PC-9 (cell line): Measurements from ENCODE around the gene ITLN1. TPM values are rescaled to one million over a fixed set of nuclear protein-coding genes. Genes with fewer than 3 reads are reported as not detected.
"Not testable (repeated sequence)": the region's sequence is repeated elsewhere in the genome, so short reads cannot be mapped to it uniquely, and the experiment has no call there.

Experiments used
- BruUV-seq: library from RNA; stranded (reverse); fragments of 400-500 nt; replicated peaks from 2 replicates; lab custom pipeline; 2021; lab: Mats Ljungman, UMichigan
- CTCF ChIA-PET: fragments of 300-600 bp; sonication (Branson Sonifier 250); formaldehyde crosslinking; loops from one replicate; lab custom pipeline; 2022; ENCODE audit warnings: antibody characterized with exemption; lab: Charles Lee
- POLR2A ChIA-PET: fragments of 300-600 bp; sonication (Branson Sonifier 250); formaldehyde crosslinking; loops from one replicate; lab custom pipeline; 2022; ENCODE audit warnings: antibody characterized with exemption; ENCODE audit not compliant: unreplicated experiment; lab: Charles Lee
- DNase-seq, 2 experiments: peaks; one replicate each; pipeline versions ENCODE4 v3.0.0 to v3.0.0-alpha.2; 2015 to 2022; ENCODE audit warnings: mixed read lengths in 1 of 2
- H2AFZ ChIP-seq: fragments of 200-600 bp; sonication (generic); 2 replicates; pipeline ENCODE4 v1.8.1; 2017; ENCODE audit warnings: antibody characterized with exemption
- H3F3A ChIP-seq: fragments of 200-600 bp; sonication (generic); 2 replicates; pipeline ENCODE4 v1.8.1; 2017; ENCODE audit warnings: antibody characterized with exemption, mild to moderate bottlenecking, low read depth; ENCODE audit not compliant: insufficient read depth
- H3K27ac ChIP-seq: fragments of 200-600 bp; sonication (generic); 2 replicates; pipeline ENCODE4 v1.6.1; 2016; ENCODE audit warnings: mixed run types
- H3K27me3 ChIP-seq: fragments of 200-600 bp; sonication (generic); 2 replicates; pipeline ENCODE4 v1.6.1; 2016; ENCODE audit warnings: low read depth, mixed run types; ENCODE audit not compliant: insufficient read depth
- H3K36me3 ChIP-seq: fragments of 200-600 bp; sonication (generic); 2 replicates; pipeline ENCODE4 v1.6.1; 2016; ENCODE audit warnings: low read depth, mixed run types
- H3K4me1 ChIP-seq: fragments of 200-600 bp; sonication (generic); replicated peaks from 2 replicates; pipeline ENCODE4 v1.6.1; 2016; ENCODE audit warnings: mixed run types; ENCODE audit not compliant: insufficient read depth
- H3K4me2 ChIP-seq: fragments of 200-600 bp; sonication (generic); 2 replicates; pipeline ENCODE4 v1.6.1; 2017; ENCODE audit warnings: mixed run types
- H3K4me3 ChIP-seq: fragments of 200-600 bp; sonication (generic); 2 replicates; pipeline ENCODE4 v1.6.1; 2016; ENCODE audit warnings: mixed run types
- H3K79me2 ChIP-seq: fragments of 200-600 bp; sonication (generic); 2 replicates; pipeline ENCODE4 v1.6.1; 2017; ENCODE audit warnings: low read depth, mixed run types
- H3K9me2 ChIP-seq: fragments of 200-600 bp; sonication (generic); 2 replicates; pipeline ENCODE4 v1.8.1; 2017; ENCODE audit warnings: mild to moderate bottlenecking; ENCODE audit not compliant: insufficient read depth
- H3K9me3 ChIP-seq: fragments of 200-600 bp; sonication (generic); 2 replicates; pipeline ENCODE4 v1.8.1; 2016; ENCODE audit warnings: low read depth; ENCODE audit not compliant: insufficient read depth
- H4K20me1 ChIP-seq: fragments of 200-600 bp; sonication (generic); 2 replicates; pipeline ENCODE4 v1.8.1; 2017; ENCODE audit not compliant: insufficient read depth
- CTCF ChIP-seq: fragments of 200-600 bp; sonication (generic); conservative IDR thresholded peaks from 2 replicates; pipeline ENCODE4 v1.6.1; 2017; ENCODE audit warnings: mixed run types, antibody characterized with exemption, mild to moderate bottlenecking, moderate library complexity
- EZH2 ChIP-seq: fragments of 200-600 bp; sonication (generic); IDR thresholded peaks from 2 replicates; pipeline ENCODE4 v1.8.0; 2017; ENCODE audit warnings: antibody characterized with exemption, low read depth
- intact Hi-C: fragments of 100-400 bp; cut with micrococcal nuclease; formaldehyde crosslinking; loops from one replicate; pipeline ENCODE4 v1.10.0; 2022; ENCODE audit not compliant: unreplicated experiment
- total RNA-seq: library from RNA; stranded (reverse); gene quantifications from 2 replicates; pipeline ENCODE4 v1.2.3, GENCODE V29; 2021

The ITLN1 gene
- total RNA-seq, 1 experiment from 2014 or later: not detected

GRCh38 chr1:160905617-160905989, 20.6 kb upstream of the ITLN1 start:
- Histone ChIP-seq H3K27ac (no peak overlapping the region), H3K4me1 (no peaks in the 10 kb centered on the region), H3F3A (no peaks in the 10 kb centered on the region), H3K36me3 (no peaks in the 10 kb centered on the region), H3K9me3 (no peaks in the 10 kb centered on the region), H3K9me2 (peaks cover 4% of the 10 kb centered on the region; the same call in 1 of the 2 replicates), H3K4me3 (no peak overlapping the region), H2AFZ (no peak overlapping the region), H3K4me2 (no peak overlapping the region), H3K79me2 (no peaks in the 10 kb centered on the region), H3K27me3 (peaks cover 71% of the 10 kb centered on the region), H4K20me1 (no peaks in the 10 kb centered on the region)
- ChIA-PET POLR2A (no interaction called here), CTCF (interaction anchor here (0.6 kb wide), 1 partner anchor 99 kb away, joined by 5 read pairs; no protein-coding TSS in a partner anchor)
- intact Hi-C loops: no loop called here
- TF ChIP-seq EZH2 (no peak), CTCF (no peak)
- DNase-seq: no peak
- no TSS peak for BruUV-seq

- BruUV-seq: no TSS peak
- no peaks in the 10 kb centered on the region for H4K20me1 ChIP-seq
- DNase-seq: no peak
- H2AFZ ChIP-seq: no peak overlapping the region
- no peak overlapping the region for H3K27ac ChIP-seq
- H3K4me2 ChIP-seq: no peak overlapping the region
- CTCF ChIA-PET: no interaction called here
- intact Hi-C loops: no loop called here
- no peak overlapping the region for H3K4me3 ChIP-seq
- peaks cover 4% of the 10 kb centered on the region; the same call in 1 of the 2 replicates for H3K9me2 ChIP-seq
- H3K9me3 ChIP-seq: no peaks in the 10 kb centered on the region
- H3K79me2 ChIP-seq: no peaks in the 10 kb centered on the region
- no peak for TF ChIP-seq EZH2
- TF ChIP-seq CTCF: no peak
- POLR2A ChIA-PET: no interaction called here
- H3K4me1 ChIP-seq: no peaks in the 10 kb centered on the region
- H3K27me3 ChIP-seq: peaks cover 71% of the 10 kb centered on the region
- H3K36me3 ChIP-seq: no peaks in the 10 kb centered on the region
- H3F3A ChIP-seq: no peaks in the 10 kb centered on the region
Observed at GRCh38 chr1:160904783-160905616, 20.0 kb upstream of the ITLN1 start.

- H3K9me2 ChIP-seq, H2AFZ ChIP-seq, BruUV-seq, H3K4me3 ChIP-seq, intact Hi-C loops, H3K4me2 ChIP-seq, DNase-seq, H3K9me3 ChIP-seq, H3K27ac ChIP-seq, H4K20me1 ChIP-seq, POLR2A ChIA-PET, H3F3A ChIP-seq, H3K79me2 ChIP-seq, H3K36me3 ChIP-seq, H3K4me1 ChIP-seq, CTCF ChIA-PET: not testable (repeated sequence)
- peaks cover 73% of the 10 kb centered on the region for H3K27me3 ChIP-seq
Observed at GRCh38 chr1:160902251-160902650, 17.3 kb upstream of the ITLN1 start.
